DMS53 treated with DMSO at 0.1 percent for 48 hours (cell line): Measurements from ENCODE around the gene GLI1.

Experiments
- DNase-seq: peaks from one replicate; lab custom pipeline; 2025; ENCODE audit not compliant: unreplicated experiment; lab: John Stamatoyannopoulos, UW

GLI1 gene

DNA sequence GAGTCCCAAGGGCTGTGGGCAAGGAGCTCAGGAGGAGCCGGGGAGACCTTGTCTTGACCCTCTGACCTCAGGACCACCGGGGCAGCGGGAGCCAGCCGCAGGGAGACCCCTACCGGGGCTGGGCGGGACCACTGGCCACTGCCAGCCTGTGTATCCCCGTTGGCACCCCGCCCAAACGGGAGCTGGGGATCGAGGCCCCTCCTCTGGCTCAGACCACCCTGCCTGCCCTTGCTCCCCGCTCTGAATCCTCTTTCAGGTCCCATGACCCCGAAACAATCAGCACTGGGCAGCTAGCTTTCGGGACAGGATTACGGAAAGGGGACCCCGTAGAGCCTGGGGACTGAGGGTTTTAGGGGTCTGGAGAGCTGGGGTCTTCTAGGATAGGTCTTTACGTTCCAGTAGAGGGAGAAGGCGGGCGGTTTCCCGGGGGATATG lies 1.3 kb downstream of the GLI1 start:
- DNase-seq: no peak

DNA sequence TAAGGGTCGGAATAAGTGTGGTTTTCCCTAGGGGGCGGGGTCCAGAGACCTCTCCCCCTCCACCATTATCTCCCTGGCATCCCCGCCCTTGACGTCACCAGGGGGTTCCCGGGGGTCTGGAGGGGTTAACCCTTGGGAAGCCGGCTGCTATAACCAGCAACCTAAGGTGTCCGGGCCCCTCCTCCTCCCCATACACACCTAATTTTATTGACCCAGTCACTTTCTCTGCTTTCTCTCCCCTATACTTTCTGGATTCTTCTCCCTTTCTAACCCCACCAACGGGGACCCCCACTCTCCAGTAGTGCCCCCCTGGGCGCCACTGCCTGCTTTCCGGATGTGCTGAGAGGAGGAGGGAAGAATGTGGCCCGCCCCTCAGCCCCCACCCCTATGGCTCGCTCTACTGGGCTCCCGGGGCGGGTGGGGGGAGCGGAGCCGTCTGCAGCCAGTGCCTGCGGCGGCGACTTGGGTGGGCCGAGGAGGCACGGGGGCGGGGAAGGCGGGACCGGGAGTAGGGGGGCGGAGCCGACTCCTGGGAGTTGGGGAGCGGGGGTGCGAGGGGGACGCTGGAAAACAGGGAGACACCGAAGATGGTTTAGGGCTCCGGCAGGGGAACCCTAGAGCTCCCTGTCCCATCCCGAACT lies 1.8 kb downstream of the GLI1 start:
- no peak for DNase-seq

DNA sequence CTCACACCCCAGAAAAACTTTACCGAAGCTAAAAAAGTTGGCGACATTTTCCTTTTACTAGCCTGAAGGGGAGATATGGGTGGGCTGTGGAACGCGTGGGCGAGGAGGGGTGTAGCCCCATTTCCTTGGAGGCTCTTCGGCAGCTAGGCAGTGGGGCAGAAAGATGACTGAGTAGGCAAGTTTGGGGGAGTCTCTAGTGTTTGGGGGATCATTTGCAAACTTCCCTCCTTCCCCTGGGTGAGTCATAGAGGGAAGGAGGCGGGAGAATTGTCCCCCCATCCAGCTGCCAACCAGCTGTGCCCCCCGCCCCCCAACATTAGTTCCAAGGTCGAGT lies 2.3 kb downstream of the GLI1 start:
- no peak for DNase-seq

DNA sequence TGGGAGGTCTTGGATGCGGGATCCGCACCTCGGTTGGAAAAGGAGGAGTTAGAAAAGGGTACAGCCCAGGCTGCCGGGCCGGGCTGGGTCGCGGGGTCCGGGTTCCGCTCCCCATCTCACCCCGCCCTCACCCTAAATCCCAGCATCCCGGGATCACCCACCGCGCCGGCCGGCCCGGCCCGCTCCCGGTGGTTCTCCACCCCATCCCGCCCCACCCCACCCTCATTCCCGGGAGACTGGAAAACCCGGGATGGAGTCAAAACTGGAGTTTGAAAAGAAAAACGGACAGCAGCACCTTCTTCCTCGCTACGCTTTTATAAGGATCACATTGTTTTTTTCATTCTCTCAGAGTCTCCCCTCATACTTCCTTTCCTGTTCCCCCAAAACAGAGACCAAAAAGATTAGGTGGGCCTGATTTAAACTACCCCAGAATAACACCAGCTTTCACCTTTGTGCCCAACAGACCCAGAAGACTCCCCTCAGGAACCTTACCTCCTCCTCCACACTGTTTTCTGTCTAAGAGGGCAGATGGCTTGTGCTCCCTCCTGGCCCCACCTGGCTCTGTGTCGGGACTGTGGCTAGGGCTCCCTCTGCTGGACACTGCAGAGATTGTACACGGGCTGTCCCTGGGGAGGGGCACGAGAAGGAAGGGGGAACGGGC lies 2.8 kb downstream of the GLI1 start:
- DNase-seq: peak; percentile 97

DNA sequence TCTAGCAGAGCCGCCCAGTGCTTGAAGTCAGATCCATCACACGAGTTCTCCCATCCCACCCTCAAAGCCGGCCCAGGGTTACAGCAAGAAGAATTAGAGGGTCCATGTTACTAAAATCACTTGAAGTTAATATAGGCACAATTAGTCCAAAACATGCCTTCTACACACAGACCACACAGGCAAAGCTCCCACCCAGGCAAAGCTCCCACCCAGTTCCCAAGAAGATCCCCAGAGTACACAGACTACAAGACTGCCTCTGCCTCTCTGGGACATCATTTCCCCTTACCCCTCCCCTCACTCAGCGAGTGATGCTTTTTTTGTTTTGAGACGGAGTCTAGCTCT lies 3.3 kb downstream of the GLI1 start:
- DNase-seq: no peak

DNA sequence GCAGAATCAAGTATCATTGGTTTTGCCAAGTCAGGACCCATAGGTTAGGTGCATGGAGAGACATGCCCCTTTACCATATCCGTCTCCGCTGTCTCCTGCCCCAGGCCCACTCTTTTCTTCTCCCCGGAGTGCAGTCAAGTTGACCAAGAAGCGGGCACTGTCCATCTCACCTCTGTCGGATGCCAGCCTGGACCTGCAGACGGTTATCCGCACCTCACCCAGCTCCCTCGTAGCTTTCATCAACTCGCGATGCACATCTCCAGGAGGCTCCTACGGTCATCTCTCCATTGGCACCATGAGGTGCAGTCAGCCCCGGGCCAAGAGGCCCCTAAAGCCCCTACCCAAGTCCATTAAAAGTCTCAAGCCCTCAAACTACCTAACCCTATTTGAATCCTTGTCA lies 5.0 kb downstream of the GLI1 start:
- DNase-seq: no peak

DNA sequence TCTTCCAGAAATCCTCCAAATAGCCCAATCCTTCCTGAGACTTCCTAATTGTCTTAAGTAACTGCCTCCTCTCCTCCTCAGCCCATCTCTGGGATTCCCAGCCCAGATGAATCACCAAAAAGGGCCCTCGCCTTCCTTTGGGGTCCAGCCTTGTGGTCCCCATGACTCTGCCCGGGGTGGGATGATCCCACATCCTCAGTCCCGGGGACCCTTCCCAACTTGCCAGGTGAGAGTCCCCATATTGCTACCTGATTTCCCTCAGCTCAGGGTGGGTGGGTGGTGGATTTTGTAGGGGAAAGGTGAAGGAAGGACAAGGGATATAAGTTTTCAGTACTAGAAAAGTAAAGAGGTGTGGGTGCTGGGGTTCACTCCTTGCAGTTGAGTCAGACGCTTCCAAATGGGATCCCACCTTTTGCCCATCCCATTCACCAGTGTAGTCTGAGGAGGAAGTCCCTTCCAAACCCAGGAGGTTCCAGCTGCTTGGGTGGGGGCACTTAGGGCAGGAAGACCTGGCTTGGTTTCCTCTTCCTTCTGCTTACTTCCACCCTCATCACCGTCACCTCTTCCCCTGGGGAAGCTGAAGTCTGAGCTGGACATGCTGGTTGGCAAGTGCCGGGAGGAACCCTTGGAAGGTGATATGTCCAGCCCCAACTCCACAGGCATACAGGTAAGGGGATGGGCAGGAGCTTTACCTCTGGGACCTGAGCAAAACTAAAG lies 5.6 kb downstream of the GLI1 start:
- DNase-seq: no peak

DNA sequence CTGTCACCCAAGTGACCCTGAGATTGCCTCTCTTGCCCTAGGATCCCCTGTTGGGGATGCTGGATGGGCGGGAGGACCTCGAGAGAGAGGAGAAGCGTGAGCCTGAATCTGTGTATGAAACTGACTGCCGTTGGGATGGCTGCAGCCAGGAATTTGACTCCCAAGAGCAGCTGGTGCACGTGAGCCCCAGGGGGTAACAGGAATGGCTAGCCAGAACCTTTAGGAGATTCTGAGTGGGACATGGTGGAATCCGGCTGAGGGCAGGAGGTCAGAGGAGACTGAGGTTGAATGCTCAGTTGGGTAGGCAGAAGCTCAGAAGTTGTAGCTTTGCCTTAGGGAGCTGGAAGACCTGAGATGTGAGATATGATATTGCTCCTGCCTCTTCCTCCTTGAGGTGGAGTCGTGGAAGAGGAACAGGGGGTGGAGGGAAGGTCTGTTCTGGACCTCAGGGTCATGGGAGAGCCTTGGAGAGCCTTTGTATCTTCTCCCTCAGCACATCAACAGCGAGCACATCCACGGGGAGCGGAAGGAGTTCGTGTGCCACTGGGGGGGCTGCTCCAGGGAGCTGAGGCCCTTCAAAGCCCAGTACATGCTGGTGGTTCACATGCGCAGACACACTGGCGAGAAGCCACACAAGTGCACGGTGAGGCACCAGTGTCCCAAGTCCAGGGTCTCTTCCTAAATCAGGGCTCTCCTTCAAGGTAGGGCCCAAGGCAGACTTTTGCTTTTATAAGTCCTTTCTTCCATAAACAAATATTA lies 6.3 kb downstream of the GLI1 start:
- no peak for DNase-seq

DNA sequence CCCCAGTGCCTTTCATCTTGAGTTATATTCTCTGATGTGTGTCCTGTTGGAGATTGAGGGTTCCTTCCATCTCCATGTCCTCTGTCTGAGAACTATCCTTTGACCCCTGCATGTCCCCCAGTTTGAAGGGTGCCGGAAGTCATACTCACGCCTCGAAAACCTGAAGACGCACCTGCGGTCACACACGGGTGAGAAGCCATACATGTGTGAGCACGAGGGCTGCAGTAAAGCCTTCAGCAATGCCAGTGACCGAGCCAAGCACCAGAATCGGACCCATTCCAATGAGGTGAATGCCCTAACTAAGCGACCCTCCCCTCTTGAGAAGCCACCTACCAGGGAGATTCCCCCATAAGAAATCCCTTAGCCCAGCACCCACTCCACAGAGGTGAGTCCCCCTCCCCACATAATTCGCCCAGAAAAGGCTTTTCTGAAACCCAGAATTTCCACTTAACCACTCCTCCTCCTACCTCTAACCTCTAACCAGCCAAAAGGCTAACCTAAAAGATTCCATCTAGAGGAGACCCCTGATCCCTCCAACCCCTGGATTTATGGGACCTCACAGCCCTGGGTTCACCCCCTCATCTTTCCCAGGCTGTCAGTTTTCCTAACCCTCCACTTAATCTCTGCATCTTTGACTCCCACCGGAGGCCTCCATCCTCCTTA lies 7.8 kb downstream of the GLI1 start:
- DNase-seq: no peak

DNA sequence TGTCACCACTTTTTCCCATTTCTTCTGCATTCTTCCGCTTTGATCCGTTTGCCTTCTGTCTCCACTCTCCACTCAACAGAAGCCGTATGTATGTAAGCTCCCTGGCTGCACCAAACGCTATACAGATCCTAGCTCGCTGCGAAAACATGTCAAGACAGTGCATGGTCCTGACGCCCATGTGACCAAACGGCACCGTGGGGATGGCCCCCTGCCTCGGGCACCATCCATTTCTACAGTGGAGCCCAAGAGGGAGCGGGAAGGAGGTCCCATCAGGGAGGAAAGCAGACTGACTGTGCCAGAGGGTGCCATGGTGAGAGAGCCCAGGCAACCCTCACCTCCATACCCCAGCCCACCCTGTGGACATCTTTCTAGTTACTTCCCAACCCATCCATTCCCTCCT lies 8.3 kb downstream of the GLI1 start:
- no peak for DNase-seq

DNA sequence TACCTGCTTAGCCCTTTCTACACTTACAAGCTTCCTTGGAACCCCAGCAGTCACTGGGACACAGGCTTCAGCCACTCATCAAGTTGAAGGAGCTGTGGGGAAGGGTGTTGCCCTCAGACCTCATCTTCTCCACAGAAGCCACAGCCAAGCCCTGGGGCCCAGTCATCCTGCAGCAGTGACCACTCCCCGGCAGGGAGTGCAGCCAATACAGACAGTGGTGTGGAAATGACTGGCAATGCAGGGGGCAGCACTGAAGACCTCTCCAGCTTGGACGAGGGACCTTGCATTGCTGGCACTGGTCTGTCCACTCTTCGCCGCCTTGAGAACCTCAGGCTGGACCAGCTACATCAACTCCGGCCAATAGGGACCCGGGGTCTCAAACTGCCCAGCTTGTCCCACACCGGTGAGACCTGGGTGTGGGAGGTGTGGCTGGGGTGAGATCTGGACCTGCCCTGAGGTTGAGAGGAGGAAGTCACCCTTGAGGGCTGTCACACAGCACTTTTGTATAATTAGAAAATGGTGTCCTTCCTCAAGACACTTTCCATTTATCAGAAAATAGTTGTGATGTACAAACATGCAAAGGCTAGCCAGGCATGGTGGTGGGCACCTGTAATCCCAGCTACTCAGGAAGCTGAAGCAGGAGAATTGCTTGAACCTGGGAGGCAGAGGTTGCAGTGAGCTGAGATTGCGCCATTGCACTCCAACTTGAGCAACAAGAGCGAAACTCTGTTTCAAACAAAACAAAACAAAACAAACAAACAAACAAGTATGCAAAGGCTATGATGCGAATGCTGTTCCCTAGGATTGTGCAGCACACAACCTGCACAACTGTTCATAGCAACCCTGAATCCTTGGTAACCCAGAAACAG lies 9.9 kb downstream of the GLI1 start:
- DNase-seq: no peak

DNA sequence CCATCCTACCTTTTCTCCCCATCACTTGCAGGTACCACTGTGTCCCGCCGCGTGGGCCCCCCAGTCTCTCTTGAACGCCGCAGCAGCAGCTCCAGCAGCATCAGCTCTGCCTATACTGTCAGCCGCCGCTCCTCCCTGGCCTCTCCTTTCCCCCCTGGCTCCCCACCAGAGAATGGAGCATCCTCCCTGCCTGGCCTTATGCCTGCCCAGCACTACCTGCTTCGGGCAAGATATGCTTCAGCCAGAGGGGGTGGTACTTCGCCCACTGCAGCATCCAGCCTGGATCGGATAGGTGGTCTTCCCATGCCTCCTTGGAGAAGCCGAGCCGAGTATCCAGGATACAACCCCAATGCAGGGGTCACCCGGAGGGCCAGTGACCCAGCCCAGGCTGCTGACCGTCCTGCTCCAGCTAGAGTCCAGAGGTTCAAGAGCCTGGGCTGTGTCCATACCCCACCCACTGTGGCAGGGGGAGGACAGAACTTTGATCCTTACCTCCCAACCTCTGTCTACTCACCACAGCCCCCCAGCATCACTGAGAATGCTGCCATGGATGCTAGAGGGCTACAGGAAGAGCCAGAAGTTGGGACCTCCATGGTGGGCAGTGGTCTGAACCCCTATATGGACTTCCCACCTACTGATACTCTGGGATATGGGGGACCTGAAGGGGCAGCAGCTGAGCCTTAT lies 10.8 kb downstream of the GLI1 start:
- no peak for DNase-seq

DNA sequence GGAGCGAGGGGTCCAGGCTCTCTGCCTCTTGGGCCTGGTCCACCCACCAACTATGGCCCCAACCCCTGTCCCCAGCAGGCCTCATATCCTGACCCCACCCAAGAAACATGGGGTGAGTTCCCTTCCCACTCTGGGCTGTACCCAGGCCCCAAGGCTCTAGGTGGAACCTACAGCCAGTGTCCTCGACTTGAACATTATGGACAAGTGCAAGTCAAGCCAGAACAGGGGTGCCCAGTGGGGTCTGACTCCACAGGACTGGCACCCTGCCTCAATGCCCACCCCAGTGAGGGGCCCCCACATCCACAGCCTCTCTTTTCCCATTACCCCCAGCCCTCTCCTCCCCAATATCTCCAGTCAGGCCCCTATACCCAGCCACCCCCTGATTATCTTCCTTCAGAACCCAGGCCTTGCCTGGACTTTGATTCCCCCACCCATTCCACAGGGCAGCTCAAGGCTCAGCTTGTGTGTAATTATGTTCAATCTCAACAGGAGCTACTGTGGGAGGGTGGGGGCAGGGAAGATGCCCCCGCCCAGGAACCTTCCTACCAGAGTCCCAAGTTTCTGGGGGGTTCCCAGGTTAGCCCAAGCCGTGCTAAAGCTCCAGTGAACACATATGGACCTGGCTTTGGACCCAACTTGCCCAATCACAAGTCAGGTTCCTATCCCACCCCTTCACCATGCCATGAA lies 11.5 kb downstream of the GLI1 start:
- DNase-seq: no peak

DNA sequence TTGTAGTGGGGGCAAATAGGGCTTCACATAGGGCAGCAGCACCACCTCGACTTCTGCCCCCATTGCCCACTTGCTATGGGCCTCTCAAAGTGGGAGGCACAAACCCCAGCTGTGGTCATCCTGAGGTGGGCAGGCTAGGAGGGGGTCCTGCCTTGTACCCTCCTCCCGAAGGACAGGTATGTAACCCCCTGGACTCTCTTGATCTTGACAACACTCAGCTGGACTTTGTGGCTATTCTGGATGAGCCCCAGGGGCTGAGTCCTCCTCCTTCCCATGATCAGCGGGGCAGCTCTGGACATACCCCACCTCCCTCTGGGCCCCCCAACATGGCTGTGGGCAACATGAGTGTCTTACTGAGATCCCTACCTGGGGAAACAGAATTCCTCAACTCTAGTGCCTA lies 12.1 kb downstream of the GLI1 start:
- no peak for DNase-seq

DNA sequence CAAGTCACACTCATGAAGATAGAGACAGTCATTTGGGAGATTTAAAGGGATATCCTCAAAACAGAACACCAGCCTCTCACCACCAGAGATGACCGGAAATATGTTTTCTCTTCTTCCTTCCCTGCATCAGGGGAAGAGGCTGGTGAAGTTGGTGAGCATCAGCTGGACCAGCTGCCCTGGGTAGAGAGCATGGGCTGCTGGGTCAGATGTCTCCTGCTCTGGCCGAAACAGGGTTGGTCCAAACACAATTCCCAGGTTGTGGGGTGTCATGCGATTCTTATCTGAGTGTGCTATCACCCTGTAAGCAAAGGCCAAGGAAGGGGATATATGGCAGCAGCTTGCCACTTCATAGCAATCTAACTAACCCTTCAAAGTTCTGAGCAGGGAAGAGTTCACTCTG lies 12.8 kb downstream of the GLI1 start:
- no peak for DNase-seq

DNA sequence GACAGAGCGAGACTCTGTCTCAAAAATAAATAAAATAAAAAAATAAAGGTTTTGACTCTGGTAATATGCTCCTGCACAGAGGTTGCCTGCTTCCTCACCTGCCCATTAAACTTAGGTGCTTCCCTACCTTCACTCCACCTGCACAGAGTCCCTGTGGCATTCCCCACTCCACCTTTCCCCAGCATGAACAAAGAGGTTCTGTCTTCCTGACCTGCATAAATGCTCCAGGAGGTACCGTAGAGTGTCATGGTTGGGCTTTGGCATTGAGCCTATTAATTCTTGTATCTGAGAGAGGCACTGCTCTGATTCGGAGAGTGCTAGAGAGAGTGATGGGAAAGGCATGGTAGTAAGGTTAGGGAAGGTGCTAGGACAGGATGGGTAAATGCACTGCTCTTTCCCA lies 13.8 kb downstream of the GLI1 start:
- DNase-seq: no peak

DNA sequence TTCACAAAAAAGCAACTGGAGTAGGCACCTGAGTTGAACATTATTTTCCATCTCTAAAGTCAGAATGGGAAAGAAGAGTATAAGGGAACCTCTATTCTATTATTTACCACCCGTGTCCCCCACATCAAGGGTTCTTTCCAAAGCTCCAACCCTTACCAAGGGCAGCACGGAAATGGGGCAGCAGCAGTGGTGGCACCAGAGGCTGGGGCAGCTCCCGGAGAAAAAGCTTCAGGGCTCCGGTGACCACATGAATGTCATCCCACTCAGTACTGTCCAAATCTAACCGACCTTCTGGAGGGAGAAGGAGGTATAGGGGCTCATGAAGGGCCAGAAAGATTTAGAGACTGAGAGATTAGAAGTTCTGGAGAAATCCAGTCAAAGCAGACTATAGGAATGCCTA lies 14.3 kb downstream of the GLI1 start:
- DNase-seq: no peak

DNA sequence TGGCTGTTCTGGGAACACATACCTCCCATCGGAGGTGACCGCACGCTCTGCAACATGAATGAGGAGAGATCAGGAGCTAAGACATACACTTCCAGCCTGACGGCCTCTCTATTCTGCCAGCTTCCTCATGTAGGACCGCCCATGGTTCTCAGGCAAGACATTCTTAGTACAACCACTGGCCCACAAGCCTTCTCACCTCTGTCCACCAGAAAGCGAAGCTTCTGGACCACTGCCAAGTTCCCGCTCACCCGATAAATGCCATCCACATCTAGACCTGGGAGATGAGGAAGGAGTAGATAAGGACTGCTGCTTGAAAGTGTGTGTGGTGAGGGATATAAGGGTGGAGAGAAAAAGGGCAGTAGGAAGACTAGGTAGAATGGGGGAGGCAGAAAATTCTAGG lies 14.8 kb downstream of the GLI1 start:
- no peak for DNase-seq

DNA sequence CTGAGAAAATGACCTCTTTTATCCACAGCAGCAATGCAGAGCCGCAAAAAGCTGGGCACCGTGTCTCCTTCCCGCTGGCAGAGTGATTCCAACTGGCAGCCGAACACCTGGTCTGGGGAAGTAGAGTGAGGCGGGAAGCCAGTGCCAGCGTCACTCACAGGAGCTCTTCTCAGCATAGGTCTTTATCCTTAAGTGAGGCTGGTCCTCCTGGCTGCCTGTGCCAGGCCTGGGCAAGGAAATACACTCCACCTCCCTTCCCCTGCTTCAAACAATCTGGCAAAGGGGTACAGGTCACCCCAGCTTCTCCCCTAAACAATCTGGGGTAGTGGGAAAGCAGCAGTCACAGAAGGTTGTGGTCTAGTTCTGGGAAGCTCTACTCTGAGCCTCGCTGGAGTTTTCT lies 15.3 kb downstream of the GLI1 start:
- no peak for DNase-seq
